Body of pancreas (tissue), 4 donors: ENCODE data around the gene MYCBP2. TPM values are rescaled to one million over a fixed set of nuclear protein-coding genes. Genes with fewer than 3 reads are reported as not detected.
A peak's percentile ranks its signal among the peaks of the same experiment; 100 is the strongest.

Experiments used
- ATAC-seq: fragments of 150-250 bp; one replicate; pipeline ENCODE4 v1.9.1; 2016
- DNase-seq, 4 donors: peaks; one replicate each; pipeline ENCODE4 v3.0.0-alpha.2; 2019
- H3K27ac ChIP-seq, 4 donors: fragments of 200-600 bp; sonication (generic); 1 replicate in 3 of 4; 2 replicates in 1 of 4; pipeline versions ENCODE4 v1.5.1 to v1.6.1; 2016 to 2019; ENCODE audit warnings: mild to moderate bottlenecking in 1 of 4, mixed read lengths in 1 of 4, moderate library complexity in 1 of 4
- H3K27me3 ChIP-seq, 2 donors: fragments of 200-600 bp; sonication (generic); one replicate each; pipeline ENCODE4 v1.6.0; 2016; ENCODE audit warnings: mild to moderate bottlenecking in 1 of 2
- H3K36me3 ChIP-seq, 2 donors: fragments of 200-600 bp; sonication (generic); replicated peaks in 1 of 2; 2 replicates each; pipeline ENCODE4 v1.5.1; 2016; ENCODE audit warnings: low read depth in 2 of 2; ENCODE audit not compliant: insufficient read depth in 1 of 2
- H3K4me1 ChIP-seq: fragments of 200-600 bp; sonication (generic); one replicate; pipeline ENCODE4 v1.6.0; 2016
- H3K4me3 ChIP-seq, 2 donors: fragments of 200-600 bp; sonication (generic); 1 replicate in 1 of 2; 2 replicates in 1 of 2; pipeline ENCODE4 v1.5.1; 2016 to 2019
- H3K9me3 ChIP-seq, 3 donors: fragments of 200-600 bp; sonication (generic); 1 replicate in 2 of 3; 2 replicates in 1 of 3; pipeline ENCODE4 v1.5.1; 2016
- POLR2A ChIP-seq, 3 donors: fragments of 450-650 bp; IDR thresholded peaks; one replicate each; pipeline ENCODE4 v1.6.1; 2016; ENCODE audit warnings: antibody characterized with exemption in 3 of 3, mild to moderate bottlenecking in 2 of 3
- WGBS, 2 donors: methylation state at CpG; one replicate each; pipeline ENCODE4 v1.1.5; 2017; 5-methylcytosine and 5-hydroxymethylcytosine counted together
- intact Hi-C: fragments of 100-400 bp; cut with DNase I; formaldehyde crosslinking; loops from one replicate; pipeline ENCODE4 v1.15.1; 2023
- total RNA-seq, 2 donors: library from RNA; depleted of rRNA; stranded (reverse); fragments of >200 nt; gene quantifications; one replicate each; pipeline ENCODE4 v1.1.0, GENCODE V29; 2016
- TF ChIP-seq, protein P1 (sequence below), 7 experiments: fragments of 450-650 bp in 4 of 7; fragments of 200-600 bp in 3 of 7; sonication (generic) in 3 of 7; IDR thresholded peaks; one replicate each; pipeline ENCODE4 v1.5.1; 2016 to 2019; ENCODE audit warnings: antibody characterized with exemption in 7 of 7

The MYCBP2 gene
- total RNA-seq, 2 donors from 2014 or later = 85.9 to 127 TPM

DNA sequence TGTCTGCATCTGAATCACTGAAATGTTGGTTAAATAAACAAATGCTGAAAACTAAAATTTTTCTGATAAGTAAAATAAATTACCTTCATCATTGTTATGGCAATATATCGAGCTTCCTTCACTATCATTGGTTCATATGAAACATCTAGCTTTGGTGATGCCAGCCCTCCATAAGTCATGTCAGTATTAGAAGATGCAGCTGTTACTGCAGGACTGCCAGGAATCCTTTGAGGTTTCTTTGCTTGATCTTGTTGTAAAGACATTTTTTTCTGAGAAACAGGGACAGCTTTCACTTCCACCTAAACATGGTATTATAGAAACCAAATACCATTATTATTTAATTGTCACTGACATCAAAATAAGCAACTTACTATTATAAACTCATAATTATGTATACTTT is 176.2 kb downstream of the MYCBP2 start:
- H3K9me3 ChIP-seq = no peaks in the 10 kb centered on the region
- no peak overlapping the region for H3K27ac ChIP-seq
- H3K4me3 ChIP-seq = no peak overlapping the region
- DNase-seq (no peak), ATAC-seq (no peak)
- WGBS, 2 donors = 93 to 100% methylated on average over 1 of the region's 1 CpG
- no peaks in the 10 kb centered on the region for H3K4me1 ChIP-seq
- TF ChIP-seq, protein P1, sequence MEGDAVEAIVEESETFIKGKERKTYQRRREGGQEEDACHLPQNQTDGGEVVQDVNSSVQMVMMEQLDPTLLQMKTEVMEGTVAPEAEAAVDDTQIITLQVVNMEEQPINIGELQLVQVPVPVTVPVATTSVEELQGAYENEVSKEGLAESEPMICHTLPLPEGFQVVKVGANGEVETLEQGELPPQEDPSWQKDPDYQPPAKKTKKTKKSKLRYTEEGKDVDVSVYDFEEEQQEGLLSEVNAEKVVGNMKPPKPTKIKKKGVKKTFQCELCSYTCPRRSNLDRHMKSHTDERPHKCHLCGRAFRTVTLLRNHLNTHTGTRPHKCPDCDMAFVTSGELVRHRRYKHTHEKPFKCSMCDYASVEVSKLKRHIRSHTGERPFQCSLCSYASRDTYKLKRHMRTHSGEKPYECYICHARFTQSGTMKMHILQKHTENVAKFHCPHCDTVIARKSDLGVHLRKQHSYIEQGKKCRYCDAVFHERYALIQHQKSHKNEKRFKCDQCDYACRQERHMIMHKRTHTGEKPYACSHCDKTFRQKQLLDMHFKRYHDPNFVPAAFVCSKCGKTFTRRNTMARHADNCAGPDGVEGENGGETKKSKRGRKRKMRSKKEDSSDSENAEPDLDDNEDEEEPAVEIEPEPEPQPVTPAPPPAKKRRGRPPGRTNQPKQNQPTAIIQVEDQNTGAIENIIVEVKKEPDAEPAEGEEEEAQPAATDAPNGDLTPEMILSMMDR (IDR thresholded peaks at IDR 0.05) = no peak
- no peak for TF ChIP-seq POLR2A (IDR thresholded peaks at IDR 0.05)
- intact Hi-C loops = no loop called here
- H3K27me3 ChIP-seq = no peaks in the 10 kb centered on the region
- peaks cover 0 to 2% of the 10 kb centered on the region in 2 donors for H3K36me3 ChIP-seq

DNA sequence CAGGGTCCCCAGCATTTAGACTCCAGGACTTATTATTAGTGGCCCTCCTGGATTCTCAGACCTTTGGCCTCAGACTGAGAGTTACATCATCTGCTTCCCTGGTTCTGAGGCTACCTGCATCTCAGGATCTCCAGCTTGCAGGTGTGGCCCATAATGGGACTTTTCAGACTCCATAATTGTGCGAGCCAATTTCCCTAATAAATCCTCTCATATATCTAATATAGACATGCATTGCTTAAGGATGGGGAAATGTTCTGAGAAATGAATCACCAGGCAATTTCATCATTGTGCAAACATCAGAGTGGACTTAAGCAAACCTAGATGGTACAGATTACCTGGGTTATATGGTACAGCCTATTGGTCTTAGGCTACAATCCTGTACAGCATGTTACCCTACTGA is 183.5 kb downstream of the MYCBP2 start:
- Histone ChIP-seq H3K9me3 (no peaks in the 10 kb centered on the region), H3K36me3 (peaks cover 0 to 6% of the 10 kb centered on the region in 2 donors), H3K4me3 (no peak overlapping the region), H3K27me3 (no peaks in the 10 kb centered on the region), H3K4me1 (no peaks in the 10 kb centered on the region), H3K27ac (no peak overlapping the region)
- 88 to 100% methylated on average over 1 of the region's 1 CpG for WGBS, 2 donors
- DNase-seq (peak in 1 of 4 donors; percentile 3), ATAC-seq (peak; percentile 42)
- intact Hi-C loops = no loop called here
- TF ChIP-seq, protein P1 (IDR thresholded peaks at IDR 0.05) = no peak
- no peak for TF ChIP-seq POLR2A (IDR thresholded peaks at IDR 0.05)

DNA sequence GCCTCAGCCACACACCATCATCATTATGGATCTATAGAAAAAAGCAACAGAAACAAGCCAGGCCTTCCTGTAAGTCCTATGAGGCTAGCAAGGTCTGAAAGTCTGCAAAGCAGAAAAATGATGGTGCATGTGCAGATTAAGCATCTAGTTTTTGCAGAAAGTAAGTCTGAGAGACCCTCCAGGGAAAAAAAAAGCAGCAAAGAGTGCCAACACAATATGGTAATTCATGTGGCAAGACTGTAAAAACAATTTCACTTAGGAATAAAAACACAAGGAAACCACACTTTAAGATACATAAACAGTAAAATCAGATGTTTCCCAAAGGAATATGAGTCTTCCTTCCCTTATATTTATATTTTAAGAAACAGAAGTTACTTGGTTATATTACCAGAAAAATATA is 187.6 kb downstream of the MYCBP2 start:
- no peak overlapping the region for H3K4me3 ChIP-seq
- no peaks in the 10 kb centered on the region for H3K4me1 ChIP-seq
- DNase-seq (no peak), ATAC-seq (no peak)
- intact Hi-C loops = no loop called here
- no peak overlapping the region for H3K27ac ChIP-seq
- TF ChIP-seq POLR2A (IDR thresholded peaks at IDR 0.05) = no peak
- TF ChIP-seq, protein P1 (IDR thresholded peaks at IDR 0.05) = no peak
- H3K27me3 ChIP-seq = no peaks in the 10 kb centered on the region
- no peaks in the 10 kb centered on the region for H3K9me3 ChIP-seq
- peaks cover 0 to 6% of the 10 kb centered on the region in 2 donors for H3K36me3 ChIP-seq

DNA sequence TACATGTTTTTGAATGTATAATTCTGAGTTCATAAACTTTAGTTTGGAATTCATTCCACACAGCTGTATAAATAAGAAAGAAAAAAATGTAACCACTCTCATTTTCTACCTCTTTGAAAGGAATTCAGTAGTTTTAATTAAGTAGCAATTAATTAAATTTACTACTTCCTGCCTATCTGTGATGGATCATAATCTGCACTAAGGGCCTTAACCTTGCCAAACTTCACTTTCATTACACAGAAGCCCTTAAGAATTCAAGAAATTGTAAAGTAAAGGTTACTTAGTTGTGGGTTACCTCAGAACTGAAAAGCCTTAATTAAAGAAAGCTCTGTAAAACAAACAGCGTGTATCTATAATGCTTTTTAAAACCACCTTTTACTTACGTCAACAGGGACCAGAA is 188.1 kb downstream of the MYCBP2 start:
- no peak for DNase-seq
- no peak for TF ChIP-seq POLR2A (IDR thresholded peaks at IDR 0.05)
- TF ChIP-seq, protein P1 (IDR thresholded peaks at IDR 0.05) = no peak
- H3K9me3 ChIP-seq = no peaks in the 10 kb centered on the region
- no peak for ATAC-seq
- no peak overlapping the region for H3K27ac ChIP-seq
- intact Hi-C loops = no loop called here
- no peaks in the 10 kb centered on the region for H3K27me3 ChIP-seq
- 88 to 92% methylated on average over 2 of the region's 2 CpGs for WGBS, 2 donors
- H3K4me1 ChIP-seq = no peaks in the 10 kb centered on the region
- no peak overlapping the region for H3K4me3 ChIP-seq
- peaks cover 0 to 5% of the 10 kb centered on the region in 2 donors for H3K36me3 ChIP-seq

DNA sequence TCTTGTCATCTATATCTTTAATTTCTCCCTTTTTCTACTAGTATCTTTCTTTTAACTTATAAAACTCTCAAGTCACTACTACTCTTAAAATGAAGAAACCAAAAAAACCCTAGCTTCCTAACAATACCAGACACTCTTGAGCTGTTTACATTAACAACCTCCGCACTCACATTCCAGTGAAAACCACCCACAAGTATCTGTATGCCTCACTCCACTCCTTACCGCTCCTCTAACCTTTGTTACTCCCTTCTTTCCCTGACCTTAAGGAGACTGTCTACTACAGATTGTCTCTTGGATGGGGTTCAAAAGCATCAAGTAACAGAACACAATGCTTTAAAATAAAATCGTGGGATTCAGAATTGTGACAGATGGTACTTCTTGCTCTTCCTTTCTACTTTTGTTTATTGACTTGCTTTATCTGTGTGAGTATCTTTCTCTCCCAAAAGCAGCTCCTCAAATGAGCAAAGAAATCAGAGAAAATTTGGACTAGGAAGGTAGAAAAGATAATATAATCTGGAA is 189.9 kb downstream of the MYCBP2 start:
- Histone ChIP-seq H3K27me3 (no peaks in the 10 kb centered on the region), H3K4me3 (no peak overlapping the region), H3K36me3 (peaks cover 0 to 5% of the 10 kb centered on the region in 2 donors), H3K27ac (no peak overlapping the region), H3K9me3 (no peaks in the 10 kb centered on the region), H3K4me1 (no peaks in the 10 kb centered on the region)
- TF ChIP-seq, protein P1 (IDR thresholded peaks at IDR 0.05) = no peak
- no peak for TF ChIP-seq POLR2A (IDR thresholded peaks at IDR 0.05)
- 88 to 89% methylated on average over 3 of the region's 3 CpGs for WGBS, 2 donors
- intact Hi-C loops = no loop called here
- DNase-seq = no peak
- no peak for ATAC-seq
